WTC11 (cell line): ENCODE data around the gene EMC10. TPM values are rescaled to one million over a fixed set of nuclear protein-coding genes. Genes with fewer than 3 reads are reported as not detected.

Experiments used
- ATAC-seq: fragments of 200-7000 bp; cut with Tn5 transposase; 2 replicates; pipeline ENCODE4 v1.10.0; 2021; ENCODE audit warnings: mild to moderate bottlenecking, moderate library complexity
- CTCF ChIA-PET: fragments of 300-600 bp; sonication (Branson Sonifier 250); formaldehyde crosslinking; loops from one replicate; lab custom pipeline; 2021; ENCODE audit warnings: antibody characterized with exemption; lab: Charles Lee
- POLR2A ChIA-PET: fragments of 350-600 bp; sonication (Branson Sonifier 250); formaldehyde crosslinking; loops from one replicate; lab custom pipeline; 2021; ENCODE audit warnings: antibody characterized with exemption; lab: Charles Lee
- DNase-seq: peaks from one replicate; pipeline ENCODE4 v3.0.0; 2021; ENCODE audit warnings: low spot score
- H3K27ac Mint-ChIP-seq: 2 replicates; pipeline ENCODE4 v1.8.0; 2021; ENCODE audit warnings: mixed read lengths
- H3K27me3 Mint-ChIP-seq: 2 replicates; pipeline ENCODE4 v1.8.0; 2021; ENCODE audit warnings: low read depth, mild to moderate bottlenecking, moderate library complexity, mixed read lengths
- H3K36me3 Mint-ChIP-seq: 2 replicates; pipeline ENCODE4 v1.8.0; 2021; ENCODE audit warnings: mixed read lengths
- H3K4me1 Mint-ChIP-seq: 2 replicates; pipeline ENCODE4 v1.8.0; 2022; ENCODE audit warnings: mixed read lengths
- H3K4me3 Mint-ChIP-seq: 2 replicates; pipeline ENCODE4 v1.8.0; 2021; ENCODE audit warnings: mild to moderate bottlenecking, moderate library complexity, mixed read lengths
- H3K9me3 Mint-ChIP-seq: 2 replicates; pipeline ENCODE4 v1.8.0; 2021; ENCODE audit warnings: mixed read lengths
- AFF4 ChIP-seq: sonication (generic); formaldehyde crosslinking; IDR thresholded peaks from 2 replicates; pipeline ENCODE4 v1.8.1; 2023; ENCODE audit warnings: mild to moderate bottlenecking, missing genetic modification reagents, borderline replicate concordance
- GABPB1 ChIP-seq: sonication (generic); formaldehyde crosslinking; IDR thresholded peaks from 2 replicates; pipeline ENCODE4 v1.8.1; 2023; ENCODE audit warnings: mild to moderate bottlenecking, missing genetic modification reagents
- JUN ChIP-seq: sonication (generic); formaldehyde crosslinking; IDR thresholded peaks from 2 replicates; pipeline ENCODE4 v1.8.0; 2023; ENCODE audit warnings: mild to moderate bottlenecking, missing genetic modification reagents
- MLX ChIP-seq: sonication (generic); formaldehyde crosslinking; IDR thresholded peaks from 2 replicates; pipeline ENCODE4 v1.8.1; 2023; ENCODE audit warnings: mild to moderate bottlenecking, missing genetic modification reagents, moderate library complexity
- USF2 ChIP-seq: sonication (generic); formaldehyde crosslinking; IDR thresholded peaks from 2 replicates; pipeline ENCODE4 v1.8.1; 2023; ENCODE audit warnings: mild to moderate bottlenecking, missing genetic modification reagents, moderate library complexity
- ZNF121 ChIP-seq: sonication (generic); formaldehyde crosslinking; IDR thresholded peaks from 2 replicates; pipeline ENCODE4 v1.8.0; 2023; ENCODE audit warnings: missing genetic modification reagents
- ZNF232 ChIP-seq: sonication (generic); formaldehyde crosslinking; IDR thresholded peaks from 2 replicates; pipeline ENCODE4 v1.8.0; 2022; ENCODE audit warnings: mild to moderate bottlenecking, missing genetic modification reagents
- total RNA-seq: library from RNA; stranded (reverse); gene quantifications from 3 replicates; pipeline ENCODE4 v1.2.3, GENCODE V29; 2021
- TF ChIP-seq, protein P1 (sequence below): fragments of 200-600 bp; IDR thresholded peaks from 2 replicates; pipeline ENCODE4 v1.8.0; 2022; ENCODE audit warnings: antibody characterized with exemption
- TF ChIP-seq, protein P2 (sequence below): fragments of 250-450 bp; sonication (Bioruptor Pico); IDR thresholded peaks from 2 replicates; pipeline ENCODE4 v2.1.2; 2022; ENCODE audit warnings: mild to moderate bottlenecking, moderate library complexity
- TF ChIP-seq, protein P3 (sequence below): sonication (generic); formaldehyde crosslinking; IDR thresholded peaks from 2 replicates; pipeline ENCODE4 v1.8.1; 2023; ENCODE audit warnings: mild to moderate bottlenecking, missing genetic modification reagents

Gene EMC10
- total RNA-seq, 1 experiment from 2014 or later: 114 TPM

GRCh38 chr19:50461066-50461875, 15.0 kb upstream of the EMC10 start:
- POLR2A ChIA-PET: no interaction called here

More at GRCh38 chr19:50461066-50461875, 15.0 kb upstream of the EMC10 start:
- 0 out of 2 replicates have a peak, but pooled peaks cover 3% of the 10 kb centered on the region for H3K9me3 Mint-ChIP-seq
- peaks cover 6% of the 10 kb centered on the region for H3K4me1 Mint-ChIP-seq
- no peaks in the 10 kb centered on the region; the same call in 1 of the 2 replicates for H3K27me3 Mint-ChIP-seq
- no peak overlapping the region for H3K4me3 Mint-ChIP-seq
- no peaks in the 10 kb centered on the region for H3K36me3 Mint-ChIP-seq
- TF ChIP-seq GABPB1 (CRISPR knock-in tag) (no peak), AFF4 (CRISPR knock-in tag) (no peak), USF2 (CRISPR knock-in tag) (no peak), ZNF232 (CRISPR knock-in tag) (no peak), ZNF121 (CRISPR knock-in tag) (peak; percentile 96), JUN (CRISPR knock-in tag) (no peak), MLX (no peak)
- TF ChIP-seq, protein P1, sequence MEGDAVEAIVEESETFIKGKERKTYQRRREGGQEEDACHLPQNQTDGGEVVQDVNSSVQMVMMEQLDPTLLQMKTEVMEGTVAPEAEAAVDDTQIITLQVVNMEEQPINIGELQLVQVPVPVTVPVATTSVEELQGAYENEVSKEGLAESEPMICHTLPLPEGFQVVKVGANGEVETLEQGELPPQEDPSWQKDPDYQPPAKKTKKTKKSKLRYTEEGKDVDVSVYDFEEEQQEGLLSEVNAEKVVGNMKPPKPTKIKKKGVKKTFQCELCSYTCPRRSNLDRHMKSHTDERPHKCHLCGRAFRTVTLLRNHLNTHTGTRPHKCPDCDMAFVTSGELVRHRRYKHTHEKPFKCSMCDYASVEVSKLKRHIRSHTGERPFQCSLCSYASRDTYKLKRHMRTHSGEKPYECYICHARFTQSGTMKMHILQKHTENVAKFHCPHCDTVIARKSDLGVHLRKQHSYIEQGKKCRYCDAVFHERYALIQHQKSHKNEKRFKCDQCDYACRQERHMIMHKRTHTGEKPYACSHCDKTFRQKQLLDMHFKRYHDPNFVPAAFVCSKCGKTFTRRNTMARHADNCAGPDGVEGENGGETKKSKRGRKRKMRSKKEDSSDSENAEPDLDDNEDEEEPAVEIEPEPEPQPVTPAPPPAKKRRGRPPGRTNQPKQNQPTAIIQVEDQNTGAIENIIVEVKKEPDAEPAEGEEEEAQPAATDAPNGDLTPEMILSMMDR: peak; percentile 72
- TF ChIP-seq, protein P2, sequence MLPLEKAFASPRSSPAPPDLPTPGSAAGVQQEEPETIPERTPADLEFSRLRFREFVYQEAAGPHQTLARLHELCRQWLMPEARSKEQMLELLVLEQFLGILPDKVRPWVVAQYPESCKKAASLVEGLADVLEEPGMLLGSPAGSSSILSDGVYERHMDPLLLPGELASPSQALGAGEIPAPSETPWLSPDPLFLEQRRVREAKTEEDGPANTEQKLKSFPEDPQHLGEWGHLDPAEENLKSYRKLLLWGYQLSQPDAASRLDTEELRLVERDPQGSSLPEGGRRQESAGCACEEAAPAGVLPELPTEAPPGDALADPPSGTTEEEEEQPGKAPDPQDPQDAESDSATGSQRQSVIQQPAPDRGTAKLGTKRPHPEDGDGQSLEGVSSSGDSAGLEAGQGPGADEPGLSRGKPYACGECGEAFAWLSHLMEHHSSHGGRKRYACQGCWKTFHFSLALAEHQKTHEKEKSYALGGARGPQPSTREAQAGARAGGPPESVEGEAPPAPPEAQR (CRISPR knock-in tag): no peak
- TF ChIP-seq, protein P3, sequence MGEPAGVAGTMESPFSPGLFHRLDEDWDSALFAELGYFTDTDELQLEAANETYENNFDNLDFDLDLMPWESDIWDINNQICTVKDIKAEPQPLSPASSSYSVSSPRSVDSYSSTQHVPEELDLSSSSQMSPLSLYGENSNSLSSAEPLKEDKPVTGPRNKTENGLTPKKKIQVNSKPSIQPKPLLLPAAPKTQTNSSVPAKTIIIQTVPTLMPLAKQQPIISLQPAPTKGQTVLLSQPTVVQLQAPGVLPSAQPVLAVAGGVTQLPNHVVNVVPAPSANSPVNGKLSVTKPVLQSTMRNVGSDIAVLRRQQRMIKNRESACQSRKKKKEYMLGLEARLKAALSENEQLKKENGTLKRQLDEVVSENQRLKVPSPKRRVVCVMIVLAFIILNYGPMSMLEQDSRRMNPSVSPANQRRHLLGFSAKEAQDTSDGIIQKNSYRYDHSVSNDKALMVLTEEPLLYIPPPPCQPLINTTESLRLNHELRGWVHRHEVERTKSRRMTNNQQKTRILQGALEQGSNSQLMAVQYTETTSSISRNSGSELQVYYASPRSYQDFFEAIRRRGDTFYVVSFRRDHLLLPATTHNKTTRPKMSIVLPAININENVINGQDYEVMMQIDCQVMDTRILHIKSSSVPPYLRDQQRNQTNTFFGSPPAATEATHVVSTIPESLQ (CRISPR knock-in tag): no peak
- DNase-seq (peak; percentile 77), ATAC-seq (peak; percentile 72)
- CTCF ChIA-PET: interaction anchor here (0.6 to 2.3 kb wide), 26 partner anchors 9 to 343 kb away, joined by 3 to 30 read pairs (median 4); partner anchors contain the start of genes MYBPC2, NR1H2, POLD1 and SPIB
- H3K27ac Mint-ChIP-seq: no peak overlapping the region
